HG03139 (cell line): ENCODE results near the gene CASP6.
A peak's percentile ranks its signal among the peaks of the same experiment; 100 is the strongest.

Source experiments
- ATAC-seq: cut with Tn5 transposase; IDR thresholded peaks from one replicate; pipeline ENCODE4 v1.9.1; 2021; ENCODE audit not compliant: unreplicated experiment

CASP6 gene

GRCh38 chr4:109673303-109673702, 29.9 kb downstream of the CASP6 start:
- no peak for ATAC-seq

GRCh38 chr4:109672169-109672930, 30.9 kb downstream of the CASP6 start:
- ATAC-seq, result no peak

GRCh38 chr4:109671350-109671749, 31.9 kb downstream of the CASP6 start:
- no peak for ATAC-seq

GRCh38 chr4:109665783-109666485, 37.3 kb downstream of the CASP6 start:
- ATAC-seq, result no peak

- no peak for ATAC-seq
Measured at GRCh38 chr4:109662771-109663170, 40.5 kb downstream of the CASP6 start.

- ATAC-seq, result no peak
Measured at GRCh38 chr4:109662116-109662515, 41.1 kb downstream of the CASP6 start.

- ATAC-seq, result no peak
Measured at GRCh38 chr4:109658871-109659410, 44.3 kb downstream of the CASP6 start.

- no peak for ATAC-seq
Measured at GRCh38 chr4:109657854-109658418, 45.3 kb downstream of the CASP6 start.

GRCh38 chr4:109655396-109655795, 47.8 kb downstream of the CASP6 start:
- ATAC-seq, result no peak

GRCh38 chr4:109649872-109650271, 53.4 kb downstream of the CASP6 start:
- ATAC-seq, result peak; percentile 81

- ATAC-seq, result no peak
Measured at GRCh38 chr4:109648997-109649575, 54.2 kb downstream of the CASP6 start.

GRCh38 chr4:109648266-109648996, 54.8 kb downstream of the CASP6 start:
- peak; percentile 43 for ATAC-seq

- ATAC-seq, result no peak
Measured at GRCh38 chr4:109645874-109646710, 57.2 kb downstream of the CASP6 start.

GRCh38 chr4:109640644-109641043, 62.6 kb downstream of the CASP6 start:
- no peak for ATAC-seq
